HepG2 (cell line): ENCODE results near the gene KCNQ1OT1. TPM values are rescaled to one million over a fixed set of nuclear protein-coding genes. Genes with fewer than 3 reads are reported as not detected.
A peak's percentile ranks its signal among the peaks of the same experiment; 100 is the strongest.

Experiments used
- HOXA9 ChIP-seq: sonication (generic); formaldehyde crosslinking; IDR thresholded peaks from 2 replicates; pipeline ENCODE4 v1.8.1; 2022; ENCODE audit warnings: missing genetic modification reagents, mild to moderate bottlenecking, moderate library complexity, borderline replicate concordance
- NRL ChIP-seq: sonication (generic); formaldehyde crosslinking; IDR thresholded peaks from 2 replicates; pipeline ENCODE4 v1.5.0; 2020; ENCODE audit warnings: missing genetic modification reagents, mild to moderate bottlenecking, moderate library complexity, borderline replicate concordance
- RARG ChIP-seq: sonication (generic); formaldehyde crosslinking; IDR thresholded peaks from 2 replicates; pipeline ENCODE4 v1.4.0; 2020; ENCODE audit warnings: low read depth, mild to moderate bottlenecking, missing genetic modification reagents
- REPIN1 ChIP-seq: sonication (generic); formaldehyde crosslinking; IDR thresholded peaks from 2 replicates; pipeline ENCODE4 v1.8.0; 2022; ENCODE audit warnings: missing genetic modification reagents, low read depth, mild to moderate bottlenecking, borderline replicate concordance
- TBX3 ChIP-seq: fragments of 450-650 bp; IDR thresholded peaks from 2 replicates; pipeline ENCODE4 v1.6.1; 2017; ENCODE audit warnings: antibody characterized with exemption, mild to moderate bottlenecking, inconsistent platforms, borderline replicate concordance
- THAP8 ChIP-seq: sonication (generic); formaldehyde crosslinking; IDR thresholded peaks from 2 replicates; pipeline ENCODE4 v1.5.1; 2020; ENCODE audit warnings: missing genetic modification reagents, mild to moderate bottlenecking, borderline replicate concordance
- ZBTB2 ChIP-seq: sonication (generic); formaldehyde crosslinking; IDR thresholded peaks from 2 replicates; pipeline ENCODE4 v1.8.0; 2022; ENCODE audit warnings: low read depth, missing genetic modification reagents
- ZHX1 ChIP-seq: sonication (generic); formaldehyde crosslinking; IDR thresholded peaks from 2 replicates; pipeline ENCODE4 v1.8.1; 2022; ENCODE audit warnings: low read depth, mild to moderate bottlenecking, missing genetic modification reagents
- ZNF121 ChIP-seq: sonication (generic); formaldehyde crosslinking; IDR thresholded peaks from 2 replicates; pipeline ENCODE4 v1.5.0; 2020; ENCODE audit warnings: mild to moderate bottlenecking, missing genetic modification reagents
- ZNF124 ChIP-seq: sonication (generic); formaldehyde crosslinking; IDR thresholded peaks from 2 replicates; pipeline ENCODE4 v1.4.0; 2020; ENCODE audit warnings: missing genetic modification reagents
- ZNF230 ChIP-seq: sonication (generic); formaldehyde crosslinking; IDR thresholded peaks from 2 replicates; pipeline ENCODE4 v1.4.0; 2020; ENCODE audit warnings: mild to moderate bottlenecking, missing genetic modification reagents
- ZNF281 ChIP-seq: sonication (generic); formaldehyde crosslinking; IDR thresholded peaks from 2 replicates; pipeline ENCODE4 v1.4.0; 2020; ENCODE audit warnings: missing genetic modification reagents, borderline replicate concordance
- ZNF383 ChIP-seq: sonication (generic); formaldehyde crosslinking; IDR thresholded peaks from 2 replicates; pipeline ENCODE4 v1.4.0; 2020; ENCODE audit warnings: missing genetic modification reagents, mild to moderate bottlenecking, borderline replicate concordance
- ZNF609 ChIP-seq: sonication (generic); formaldehyde crosslinking; IDR thresholded peaks from 2 replicates; pipeline ENCODE4 v1.4.0; 2020; ENCODE audit warnings: mild to moderate bottlenecking, missing genetic modification reagents, borderline replicate concordance
- ZNF781 ChIP-seq: sonication (generic); formaldehyde crosslinking; IDR thresholded peaks from 2 replicates; pipeline ENCODE4 v1.5.1; 2020; ENCODE audit warnings: borderline replicate concordance, mild to moderate bottlenecking, missing genetic modification reagents; ENCODE audit errors: not compliant biosample characterization
- polyA plus RNA-seq, 8 experiments: library from polyadenylated mRNA; depleted of rRNA in 3 of 8; stranded (reverse) in 7 of 8; unstranded in 1 of 8; fragments of >200 nt; fragmentation: Illumina TruSeq in 4 of 8; extraction: Trizol in 4 of 8; gene quantifications; 2 replicates each; pipeline versions ENCODE4 v1.2.1 to v1.2.3, GENCODE V29; 2011 to 2016; ENCODE audit warnings: low read depth in 4 of 8, missing spikeins in 1 of 8, mixed read lengths in 1 of 8; ENCODE audit not compliant: insufficient read depth in 1 of 8
- total RNA-seq, 5 experiments: library from RNA; depleted of rRNA; stranded (reverse); fragments of >200 nt; fragmentation: Illumina TruSeq; extraction: Trizol; gene quantifications; 2 replicates each; pipeline ENCODE4 v1.2.3, GENCODE V29; 2016; ENCODE audit warnings: low read depth in 1 of 5

The KCNQ1OT1 gene
- total and polyA plus RNA-seq, 2 of the 13 experiments (the other 11 are each of a cell fraction or from before 2014, with no cell fraction given), result 1.3 to 18.9 TPM

GRCh38 chr11:2699185-2699530 lies 636 bp downstream of the KCNQ1OT1 start (continued):
- TF ChIP-seq ZNF781 (CRISPR knock-in tag) (no peak), RARG (CRISPR knock-in tag) (0 out of 2 replicates have a peak, but pooled peaks have one; percentile 28), ZNF609 (0 out of 2 replicates have a peak, but pooled peaks have one; percentile 10), THAP8 (CRISPR knock-in tag) (0 out of 2 replicates have a peak, but pooled peaks have one; percentile 53), REPIN1 (CRISPR knock-in tag) (no peak), ZHX1 (CRISPR knock-in tag) (peak; percentile 5; the same call in 1 of the 2 replicates), NRL (CRISPR knock-in tag) (0 out of 2 replicates have a peak, but pooled peaks have one; percentile 3), ZNF121 (peak; percentile 72), HOXA9 (peak; percentile 3; the same call in 1 of the 2 replicates), ZNF124 (CRISPR knock-in tag) (0 out of 2 replicates have a peak, but pooled peaks have one; percentile 18), ZBTB2 (CRISPR knock-in tag) (0 out of 2 replicates have a peak, but pooled peaks have one; percentile 11), TBX3 (no peak), ZNF230 (CRISPR knock-in tag) (0 out of 2 replicates have a peak, but pooled peaks have one; percentile 19), ZNF383 (CRISPR knock-in tag) (0 out of 2 replicates have a peak, but pooled peaks have one; percentile 41), ZNF281 (CRISPR knock-in tag) (no peak)
